ENCODE measurements around the gene TOPAZ1. TPM values are rescaled to one million over a fixed set of nuclear protein-coding genes. Genes with fewer than 3 reads are reported as not detected.
A peak's percentile ranks its signal among the peaks of the same experiment; 100 is the strongest.

TOPAZ1 gene
- total RNA-seq: not detected

- no peak for TF ChIP-seq CTCF (IDR thresholded peaks at IDR 0.05)
- ATAC-seq (ENCODE audit: low FRiP score) (no peak), DNase-seq (ENCODE audit: low spot score) (no peak)
Measured at GRCh38 chr3:44241706-44242105, at the start of gene TOPAZ1. TOPAZ1 (plus strand) TSS chr3:44241886; CDS start chr3:44242054, 168 bp downstream.

- peak in 1 of 3 donors; percentile 26 for TF ChIP-seq CTCF (IDR thresholded peaks at IDR 0.05)
- ATAC-seq (ENCODE audit: low FRiP score): peak; percentile 44
- DNase-seq (ENCODE audit: low spot score): peak; percentile 30
Measured at GRCh38 chr3:44198284-44199269, 43.1 kb upstream of the TOPAZ1 start.

- ATAC-seq (ENCODE audit: low FRiP score): no peak
- DNase-seq (ENCODE audit: low spot score): no peak
- TF ChIP-seq CTCF (IDR thresholded peaks at IDR 0.05): no peak
Measured at GRCh38 chr3:44206261-44206660, 35.4 kb upstream of the TOPAZ1 start.

GRCh38 chr3:44206862-44207652 lies 34.6 kb upstream of the TOPAZ1 start:
- TF ChIP-seq CTCF (IDR thresholded peaks at IDR 0.05): no peak
- no peak for ATAC-seq (ENCODE audit: low FRiP score)

GRCh38 chr3:44208086-44208485 lies 33.6 kb upstream of the TOPAZ1 start:
- no peak for TF ChIP-seq CTCF (IDR thresholded peaks at IDR 0.05)
- DNase-seq (ENCODE audit: low spot score): no peak
- no peak for ATAC-seq (ENCODE audit: low FRiP score)

More at GRCh38 chr3:44206862-44207652, 34.6 kb upstream of the TOPAZ1 start:
- no peak for DNase-seq (ENCODE audit: low spot score)

GRCh38 chr3:44208568-44208967 lies 33.1 kb upstream of the TOPAZ1 start:
- TF ChIP-seq CTCF (IDR thresholded peaks at IDR 0.05): no peak
- ATAC-seq (ENCODE audit: low FRiP score) (no peak), DNase-seq (ENCODE audit: low spot score) (no peak)

All from omental fat pad (tissue), 4 donors.